RWPE1 (cell line): ENCODE results near the gene FANCL.
"Not testable (repeated sequence)": the region's sequence is repeated elsewhere in the genome, so short reads cannot be mapped to it uniquely, and the experiment has no call there.

ENCODE experiments used
- CTCF ChIA-PET: fragments of 350-600 bp; sonication (Branson Sonifier 250); formaldehyde crosslinking; extraction: SDS; loops from one replicate; lab custom pipeline; 2021; lab: Yijun Ruan, JAX
- POLR2A ChIA-PET: fragments of 400-600 bp; formaldehyde crosslinking; extraction: SDS; loops from one replicate; lab custom pipeline; 2020; ENCODE audit warnings: antibody characterized with exemption; ENCODE audit not compliant: low non-redundant PET; lab: Yijun Ruan, JAX
- DNase-seq: peaks from one replicate; pipeline ENCODE4 v3.0.0; 2012; ENCODE audit warnings: low spot score
- H3K27ac ChIP-seq: fragments of 450-650 bp; 2 replicates; pipeline ENCODE4 v1.5.1; 2017
- TF ChIP-seq, protein P1 (sequence below): fragments of 450-650 bp; conservative IDR thresholded peaks from 2 replicates; pipeline ENCODE4 v1.5.1; 2017; ENCODE audit warnings: low read depth, mild to moderate bottlenecking

FANCL gene

DNA sequence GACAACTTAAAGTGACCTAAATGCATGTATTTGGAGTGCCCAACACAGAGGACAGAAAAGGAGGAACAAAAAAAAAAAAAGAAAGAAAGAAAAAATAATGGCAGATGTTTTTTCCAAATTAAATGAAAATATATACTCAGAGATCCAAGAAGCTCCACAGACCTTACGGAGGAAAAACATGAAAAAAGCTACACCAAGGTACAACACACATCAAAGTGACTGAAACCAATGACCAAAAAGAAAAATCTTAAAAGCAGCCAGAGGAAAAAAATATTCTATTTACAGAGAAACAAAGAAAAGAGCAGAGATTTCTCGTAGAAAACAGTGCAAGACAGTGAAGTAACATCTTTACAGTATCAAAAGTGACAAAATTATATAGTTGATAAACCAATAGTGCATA lies 5.1 kb downstream of the FANCL start:
- CTCF ChIA-PET: interaction anchor here (0.6 kb wide), 1 partner anchor 13 kb away, joined by 3 read pairs; no protein-coding TSS in a partner anchor
- POLR2A ChIA-PET: no interaction called here
- TF ChIP-seq, protein P1, sequence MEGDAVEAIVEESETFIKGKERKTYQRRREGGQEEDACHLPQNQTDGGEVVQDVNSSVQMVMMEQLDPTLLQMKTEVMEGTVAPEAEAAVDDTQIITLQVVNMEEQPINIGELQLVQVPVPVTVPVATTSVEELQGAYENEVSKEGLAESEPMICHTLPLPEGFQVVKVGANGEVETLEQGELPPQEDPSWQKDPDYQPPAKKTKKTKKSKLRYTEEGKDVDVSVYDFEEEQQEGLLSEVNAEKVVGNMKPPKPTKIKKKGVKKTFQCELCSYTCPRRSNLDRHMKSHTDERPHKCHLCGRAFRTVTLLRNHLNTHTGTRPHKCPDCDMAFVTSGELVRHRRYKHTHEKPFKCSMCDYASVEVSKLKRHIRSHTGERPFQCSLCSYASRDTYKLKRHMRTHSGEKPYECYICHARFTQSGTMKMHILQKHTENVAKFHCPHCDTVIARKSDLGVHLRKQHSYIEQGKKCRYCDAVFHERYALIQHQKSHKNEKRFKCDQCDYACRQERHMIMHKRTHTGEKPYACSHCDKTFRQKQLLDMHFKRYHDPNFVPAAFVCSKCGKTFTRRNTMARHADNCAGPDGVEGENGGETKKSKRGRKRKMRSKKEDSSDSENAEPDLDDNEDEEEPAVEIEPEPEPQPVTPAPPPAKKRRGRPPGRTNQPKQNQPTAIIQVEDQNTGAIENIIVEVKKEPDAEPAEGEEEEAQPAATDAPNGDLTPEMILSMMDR: no peak
- DNase-seq: no peak
- H3K27ac ChIP-seq: no peak overlapping the region

DNA sequence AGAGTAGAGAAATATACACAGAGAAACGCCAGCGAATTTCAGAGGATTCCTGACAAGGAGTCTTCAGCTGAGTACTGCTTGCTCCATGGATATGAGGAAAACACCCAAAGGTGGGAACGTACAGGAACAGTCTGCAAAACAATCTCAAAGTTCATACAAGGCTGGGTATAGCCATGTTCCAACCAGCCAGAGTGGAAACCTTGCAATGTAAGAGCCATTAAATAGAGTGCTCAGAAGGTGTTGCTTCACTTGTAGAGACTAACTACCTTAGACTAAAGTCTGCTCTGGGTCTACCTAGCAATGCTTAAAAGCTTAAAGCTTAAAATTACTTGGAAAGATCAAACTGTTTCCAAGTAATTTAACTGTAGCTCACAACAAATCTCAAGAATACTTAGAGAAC lies 6.0 kb downstream of the FANCL start:
- H3K27ac ChIP-seq: no peak overlapping the region
- DNase-seq: no peak
- ChIA-PET CTCF (no interaction called here), POLR2A (no interaction called here)
- TF ChIP-seq, protein P1: no peak

DNA sequence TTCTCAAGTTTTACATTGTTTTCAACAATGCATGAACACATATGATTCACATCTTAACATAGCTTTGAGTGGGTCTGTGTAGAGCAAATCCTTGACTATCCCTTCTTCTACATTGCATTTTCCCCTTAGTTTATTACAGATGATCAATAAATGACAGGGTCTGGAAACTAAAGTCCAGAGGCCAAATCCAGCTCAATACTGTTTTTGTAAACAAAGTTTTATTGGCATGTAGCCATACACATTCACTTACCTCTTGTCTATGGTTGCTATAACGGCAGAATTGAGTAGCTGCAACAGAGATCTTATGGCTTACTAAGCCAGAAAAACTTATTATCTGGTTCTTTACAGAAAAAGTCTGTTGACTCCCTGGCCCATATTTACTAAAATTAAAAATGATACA lies 12.8 kb downstream of the FANCL start:
- POLR2A ChIA-PET: no interaction called here
- CTCF ChIA-PET: no interaction called here
- DNase-seq: no peak
- H3K27ac ChIP-seq: no peak overlapping the region
- TF ChIP-seq, protein P1: no peak

- ChIA-PET CTCF (no interaction called here), POLR2A (no interaction called here)
- H3K27ac ChIP-seq: no peak overlapping the region
- TF ChIP-seq, protein P1: no peak
- no peak for DNase-seq
Measured at GRCh38 chr2:58227171-58227917, 13.8 kb downstream of the FANCL start.

GRCh38 chr2:58221909-58222308 lies 19.2 kb downstream of the FANCL start:
- POLR2A ChIA-PET: no interaction called here
- H3K27ac ChIP-seq: no peak overlapping the region
- CTCF ChIA-PET: no interaction called here
- DNase-seq: no peak
- TF ChIP-seq, protein P1: no peak

- CTCF ChIA-PET: no interaction called here
- TF ChIP-seq, protein P1: no peak
- POLR2A ChIA-PET: no interaction called here
- H3K27ac ChIP-seq: no peak overlapping the region
- DNase-seq: no peak
Measured at GRCh38 chr2:58215429-58215828, 25.7 kb downstream of the FANCL start.

DNA sequence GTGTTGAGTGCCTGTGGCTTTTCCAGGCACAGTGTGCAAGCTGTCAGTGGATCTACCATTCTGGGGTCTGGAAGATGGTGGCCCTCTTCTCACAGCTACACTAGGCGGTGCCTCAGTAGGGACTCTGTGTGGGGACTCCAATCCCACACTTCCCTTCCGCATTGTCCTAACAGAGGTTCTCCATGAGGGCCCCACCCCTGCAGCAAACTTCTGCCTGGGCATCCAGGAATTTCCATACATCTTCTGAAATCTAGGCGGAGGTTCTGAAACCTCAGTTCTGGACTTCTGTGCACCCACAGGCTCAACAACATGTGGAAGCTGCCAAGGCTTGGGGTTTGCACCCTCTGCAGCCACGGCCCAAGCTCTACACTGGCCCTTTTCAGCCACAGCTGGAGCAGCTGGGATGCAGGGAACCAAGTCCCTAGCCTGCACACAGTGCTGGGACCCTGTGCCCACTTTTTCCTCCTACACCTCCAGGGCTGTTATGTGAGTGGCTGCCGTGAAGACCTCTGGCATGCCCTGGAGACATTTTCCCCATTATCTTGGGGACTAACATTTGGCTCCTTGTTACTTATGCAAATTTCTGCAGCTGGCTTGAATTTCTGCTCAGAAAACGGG lies 30.1 kb downstream of the FANCL start:
- POLR2A ChIA-PET, CTCF ChIA-PET, DNase-seq, H3K27ac ChIP-seq: not testable (repeated sequence)
